GM04504 (cell line): Measurements from ENCODE around the gene PKN3.
"Not testable (repeated sequence)": the region's sequence is repeated elsewhere in the genome, so short reads cannot be mapped to it uniquely, and the experiment has no call there.

Experiments used
- DNase-seq: peaks from one replicate; pipeline ENCODE4 v3.0.0-alpha.2; 2012; ENCODE audit warnings: low read depth

PKN3 gene

GRCh38 chr9:128702445-128702948 lies at the start of gene PKN3:
Gene PKN3 (plus strand): TSS chr9:128702503. CDS start chr9:128702916, 413 bp downstream.
- peak; percentile 60 for DNase-seq

GRCh38 chr9:128653908-128654307 lies 48.4 kb upstream of the PKN3 start:
- no peak for DNase-seq

GRCh38 chr9:128654481-128654880 lies 47.8 kb upstream of the PKN3 start:
- no peak for DNase-seq

GRCh38 chr9:128656416-128657343 lies 45.6 kb upstream of the PKN3 start, which contains the start of gene DYNC2I2:
Gene DYNC2I2 (minus strand): TSS chr9:128656847. CDS start chr9:128656726, 121 bp downstream.
- DNase-seq, result peak; percentile 85

- no peak for DNase-seq
Measured at GRCh38 chr9:128657344-128657704, 45.0 kb upstream of the PKN3 start.

GRCh38 chr9:128657796-128658195 lies 44.5 kb upstream of the PKN3 start:
- DNase-seq, result no peak

- DNase-seq, result not testable (repeated sequence)
Measured at GRCh38 chr9:128666481-128666941, 35.8 kb upstream of the PKN3 start.

- no peak for DNase-seq
Measured at GRCh38 chr9:128669786-128670185, 32.5 kb upstream of the PKN3 start.

GRCh38 chr9:128675382-128675781 lies 26.9 kb upstream of the PKN3 start:
- no peak for DNase-seq

- no peak for DNase-seq
Measured at GRCh38 chr9:128677794-128678193, 24.5 kb upstream of the PKN3 start.

- no peak for DNase-seq
Measured at GRCh38 chr9:128683340-128684064, 18.8 kb upstream of the PKN3 start.

GRCh38 chr9:128684065-128684324 lies 18.3 kb upstream of the PKN3 start:
- DNase-seq, result no peak

- no peak for DNase-seq
Measured at GRCh38 chr9:128684325-128685199, 17.7 kb upstream of the PKN3 start.

- DNase-seq, result no peak
Measured at GRCh38 chr9:128685636-128686489, 16.4 kb upstream of the PKN3 start.

- DNase-seq, result no peak
Measured at GRCh38 chr9:128687453-128687852, 14.8 kb upstream of the PKN3 start.

- DNase-seq, result peak; percentile 85
Measured at GRCh38 chr9:128688501-128689292, 13.6 kb upstream of the PKN3 start, which contains the start of gene SET. Gene SET (plus strand): TSS chr9:128689222. CDS start chr9:128689583, 361 bp downstream.

- DNase-seq, result no peak
Measured at GRCh38 chr9:128689293-128689774, 13.0 kb upstream of the PKN3 start.

GRCh38 chr9:128689820-128690683 lies 12.3 kb upstream of the PKN3 start:
- no peak for DNase-seq

GRCh38 chr9:128690684-128691034 lies 11.6 kb upstream of the PKN3 start:
- DNase-seq, result no peak
